Esophagus squamous epithelium (tissue), 5 donors: ENCODE results near the gene ERCC5. TPM values are rescaled to one million over a fixed set of nuclear protein-coding genes. Genes with fewer than 3 reads are reported as not detected.

ENCODE experiments used
- DNase-seq: peaks from one replicate; lab custom pipeline; 2025; lab: John Stamatoyannopoulos, UW
- H3K27ac ChIP-seq, 4 donors: fragments of 200-600 bp; sonication (generic); one replicate each; pipeline ENCODE4 v1.5.1; 2016 to 2019; ENCODE audit warnings: mild to moderate bottlenecking in 1 of 4
- H3K27me3 ChIP-seq, 4 donors: fragments of 200-600 bp; sonication (generic); 1 replicate in 3 of 4; 2 replicates in 1 of 4; pipeline versions ENCODE4 v1.5.1 to v1.6.0; 2017 to 2021; ENCODE audit warnings: antibody characterized with exemption in 1 of 4
- H3K36me3 ChIP-seq, 3 donors: fragments of 200-600 bp; sonication (generic); one replicate each; pipeline ENCODE4 v1.5.1; 2016 to 2019
- H3K4me1 ChIP-seq, 3 donors: fragments of 200-600 bp; sonication (generic); one replicate each; pipeline ENCODE4 v1.5.1; 2017 to 2019
- H3K4me3 ChIP-seq, 4 donors: fragments of 200-600 bp; sonication (generic); 1 replicate in 3 of 4; 2 replicates in 1 of 4; pipeline ENCODE4 v1.5.1; 2016 to 2019; ENCODE audit warnings: mild to moderate bottlenecking in 2 of 4, moderate library complexity in 1 of 4
- H3K9me3 ChIP-seq, 3 donors: fragments of 200-600 bp; sonication (generic); one replicate each; pipeline ENCODE4 v1.5.1; 2016 to 2019
- POLR2A ChIP-seq, 4 donors: fragments of 450-650 bp; IDR thresholded peaks; one replicate each; pipeline ENCODE4 v1.6.1; 2017; ENCODE audit warnings: antibody characterized with exemption in 4 of 4, mild to moderate bottlenecking in 4 of 4, moderate library complexity in 3 of 4
- WGBS, 2 donors: methylation state at CpG; one replicate each; pipeline ENCODE4 v1.1.5; 2018; 5-methylcytosine and 5-hydroxymethylcytosine counted together
- intact Hi-C: fragments of 100-400 bp; cut with DNase I; formaldehyde crosslinking; loops from one replicate; pipeline ENCODE4 v1.15.0; 2022
- total RNA-seq, 4 donors: library from RNA; depleted of rRNA; stranded (reverse); fragments of >200 nt; gene quantifications; one replicate each; pipeline ENCODE4 v1.1.0, GENCODE V29; 2016
- TF ChIP-seq, protein P1 (sequence below), 6 experiments: fragments of 450-650 bp in 4 of 6; fragments of 200-600 bp in 2 of 6; sonication (generic) in 2 of 6; IDR thresholded peaks; one replicate each; pipeline ENCODE4 v1.5.1; 2016 to 2019; ENCODE audit warnings: antibody characterized with exemption in 6 of 6, mild to moderate bottlenecking in 4 of 6, moderate library complexity in 4 of 6
- donor health status: DM: yes; HTN: yes; CAD: no.

The ERCC5 gene
- total RNA-seq, 4 donors from 2014 or later = 34.9 to 70.1 (median 48.3) TPM

DNA sequence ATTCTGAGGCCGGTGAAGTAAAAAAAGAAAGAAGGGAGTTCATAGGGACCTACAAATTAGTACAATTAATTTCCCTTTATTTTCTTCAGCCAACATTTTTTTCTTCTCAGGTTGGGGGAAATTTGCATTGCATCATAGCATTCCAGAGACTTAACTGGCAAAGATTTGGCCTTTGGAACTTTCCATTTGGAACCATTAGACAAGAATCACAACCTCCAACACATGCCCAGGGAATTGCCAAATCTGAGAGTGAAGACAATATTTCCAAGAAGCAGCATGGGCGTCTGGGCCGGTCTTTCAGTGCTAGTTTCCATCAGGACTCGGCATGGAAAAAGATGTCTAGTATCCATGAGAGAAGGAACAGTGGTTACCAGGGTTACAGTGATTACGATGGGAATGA, 6.4 kb upstream of the ERCC5 start:
- no peak for TF ChIP-seq POLR2A (IDR thresholded peaks at IDR 0.05)
- TF ChIP-seq, protein P1, sequence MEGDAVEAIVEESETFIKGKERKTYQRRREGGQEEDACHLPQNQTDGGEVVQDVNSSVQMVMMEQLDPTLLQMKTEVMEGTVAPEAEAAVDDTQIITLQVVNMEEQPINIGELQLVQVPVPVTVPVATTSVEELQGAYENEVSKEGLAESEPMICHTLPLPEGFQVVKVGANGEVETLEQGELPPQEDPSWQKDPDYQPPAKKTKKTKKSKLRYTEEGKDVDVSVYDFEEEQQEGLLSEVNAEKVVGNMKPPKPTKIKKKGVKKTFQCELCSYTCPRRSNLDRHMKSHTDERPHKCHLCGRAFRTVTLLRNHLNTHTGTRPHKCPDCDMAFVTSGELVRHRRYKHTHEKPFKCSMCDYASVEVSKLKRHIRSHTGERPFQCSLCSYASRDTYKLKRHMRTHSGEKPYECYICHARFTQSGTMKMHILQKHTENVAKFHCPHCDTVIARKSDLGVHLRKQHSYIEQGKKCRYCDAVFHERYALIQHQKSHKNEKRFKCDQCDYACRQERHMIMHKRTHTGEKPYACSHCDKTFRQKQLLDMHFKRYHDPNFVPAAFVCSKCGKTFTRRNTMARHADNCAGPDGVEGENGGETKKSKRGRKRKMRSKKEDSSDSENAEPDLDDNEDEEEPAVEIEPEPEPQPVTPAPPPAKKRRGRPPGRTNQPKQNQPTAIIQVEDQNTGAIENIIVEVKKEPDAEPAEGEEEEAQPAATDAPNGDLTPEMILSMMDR (IDR thresholded peaks at IDR 0.05) = no peak
- H3K4me1 ChIP-seq = peaks cover 0 to under 1% (median 0%) of the 10 kb centered on the region in 3 donors
- H3K9me3 ChIP-seq = no peaks in the 10 kb centered on the region
- intact Hi-C loops = no loop called here
- 81 to 92% methylated on average over 2 to 5 of the region's 5 CpGs for WGBS, 2 donors
- no peak overlapping the region for H3K27ac ChIP-seq
- H3K36me3 ChIP-seq = peaks cover 0 to 62% (median 0%) of the 10 kb centered on the region in 3 donors
- no peak overlapping the region for H3K4me3 ChIP-seq
- H3K27me3 ChIP-seq = no peaks in the 10 kb centered on the region
- no peak for DNase-seq

DNA sequence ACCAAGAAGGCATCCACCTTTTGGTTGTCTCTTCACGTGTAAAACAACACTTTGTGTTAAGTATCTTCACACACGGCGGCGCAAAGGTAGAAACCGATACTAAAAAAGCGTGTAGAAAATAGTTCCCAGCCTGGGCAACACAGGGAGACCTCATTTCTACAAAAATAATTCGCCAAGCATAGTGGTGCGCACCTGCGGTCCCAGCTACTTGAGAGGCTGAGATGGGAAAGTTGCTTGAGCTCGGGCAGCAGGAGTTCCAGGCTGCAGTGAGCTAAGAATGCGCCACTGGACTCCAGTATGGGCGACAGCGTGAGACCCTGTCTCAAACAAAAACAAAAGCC, 573 bp upstream of the ERCC5 start:
- TF ChIP-seq, protein P1 (IDR thresholded peaks at IDR 0.05) = no peak
- no peak for TF ChIP-seq POLR2A (IDR thresholded peaks at IDR 0.05)
- H3K4me3 ChIP-seq = peak overlapping the region; percentile 88 to 99 (median 92)
- no peak for DNase-seq
- H3K9me3 ChIP-seq = no peaks in the 10 kb centered on the region
- peak overlapping the region; percentile 93 to 99 (median 96) for H3K27ac ChIP-seq
- H3K36me3 ChIP-seq = peaks cover 0 to 8% (median 0%) of the 10 kb centered on the region in 3 donors
- WGBS, 2 donors = 3 to 4% methylated on average over 13 of the region's 13 CpGs
- intact Hi-C loops = loop anchor here (5.0 to 10.0 kb wide), 2 partner anchors 120 to 263 kb away; no protein-coding TSS in a partner anchor
- no peaks in the 10 kb centered on the region for H3K27me3 ChIP-seq
- peaks cover 10 to 36% (median 10%) of the 10 kb centered on the region in 3 donors for H3K4me1 ChIP-seq

DNA sequence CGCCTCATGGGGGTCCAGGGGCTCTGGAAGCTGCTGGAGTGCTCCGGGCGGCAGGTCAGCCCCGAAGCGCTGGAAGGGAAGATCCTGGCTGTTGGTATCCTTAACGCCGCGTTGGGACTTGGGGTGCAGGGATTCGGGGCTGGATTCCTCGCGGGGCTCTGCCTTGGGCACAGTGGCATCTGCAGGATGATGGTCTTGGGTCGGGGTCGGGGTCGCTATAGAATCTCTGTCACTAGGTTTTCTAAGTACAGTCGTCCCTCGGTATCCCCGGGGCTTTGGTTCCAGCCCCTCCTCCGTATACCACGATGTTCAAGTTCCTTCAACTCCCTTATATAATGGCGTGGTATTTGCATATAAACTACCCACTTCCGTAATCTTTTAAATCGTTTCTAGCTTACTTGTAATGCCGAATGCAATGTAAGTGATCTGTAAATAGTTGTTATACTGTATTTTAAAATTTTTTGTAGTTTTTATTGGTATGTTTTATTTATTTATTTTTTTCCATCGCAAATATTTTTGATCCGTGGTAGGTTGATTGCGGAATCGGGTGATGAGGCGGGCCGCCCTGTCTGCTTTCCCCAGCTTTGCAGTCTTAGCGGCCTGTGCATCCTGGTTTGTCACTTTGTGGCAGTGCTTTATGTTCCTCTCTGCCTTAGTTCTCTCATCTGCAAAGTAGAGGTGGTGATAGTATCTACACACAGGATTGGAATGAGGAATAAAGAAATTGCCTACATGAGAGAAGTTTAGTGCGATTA, 606 bp downstream of the ERCC5 start:
- Histone ChIP-seq H3K4me3 (peak overlapping the region; percentile 88 to 99 (median 92)), H3K4me1 (peaks cover 10 to 41% (median 10%) of the 10 kb centered on the region in 3 donors), H3K27ac (peak overlapping the region; percentile 93 to 99 (median 96)), H3K9me3 (no peaks in the 10 kb centered on the region), H3K36me3 (no peaks in the 10 kb centered on the region), H3K27me3 (no peaks in the 10 kb centered on the region)
- WGBS, 2 donors = 0% methylated on average over 23 to 24 of the region's 31 CpGs
- intact Hi-C loops = loop anchor here (5.0 to 10.0 kb wide), 2 partner anchors 122 to 264 kb away; no protein-coding TSS in a partner anchor
- no peak for TF ChIP-seq POLR2A (IDR thresholded peaks at IDR 0.05)
- TF ChIP-seq, protein P1 (IDR thresholded peaks at IDR 0.05) = peak in 2 of 6 experiments; percentile 21
- no peak for DNase-seq

DNA sequence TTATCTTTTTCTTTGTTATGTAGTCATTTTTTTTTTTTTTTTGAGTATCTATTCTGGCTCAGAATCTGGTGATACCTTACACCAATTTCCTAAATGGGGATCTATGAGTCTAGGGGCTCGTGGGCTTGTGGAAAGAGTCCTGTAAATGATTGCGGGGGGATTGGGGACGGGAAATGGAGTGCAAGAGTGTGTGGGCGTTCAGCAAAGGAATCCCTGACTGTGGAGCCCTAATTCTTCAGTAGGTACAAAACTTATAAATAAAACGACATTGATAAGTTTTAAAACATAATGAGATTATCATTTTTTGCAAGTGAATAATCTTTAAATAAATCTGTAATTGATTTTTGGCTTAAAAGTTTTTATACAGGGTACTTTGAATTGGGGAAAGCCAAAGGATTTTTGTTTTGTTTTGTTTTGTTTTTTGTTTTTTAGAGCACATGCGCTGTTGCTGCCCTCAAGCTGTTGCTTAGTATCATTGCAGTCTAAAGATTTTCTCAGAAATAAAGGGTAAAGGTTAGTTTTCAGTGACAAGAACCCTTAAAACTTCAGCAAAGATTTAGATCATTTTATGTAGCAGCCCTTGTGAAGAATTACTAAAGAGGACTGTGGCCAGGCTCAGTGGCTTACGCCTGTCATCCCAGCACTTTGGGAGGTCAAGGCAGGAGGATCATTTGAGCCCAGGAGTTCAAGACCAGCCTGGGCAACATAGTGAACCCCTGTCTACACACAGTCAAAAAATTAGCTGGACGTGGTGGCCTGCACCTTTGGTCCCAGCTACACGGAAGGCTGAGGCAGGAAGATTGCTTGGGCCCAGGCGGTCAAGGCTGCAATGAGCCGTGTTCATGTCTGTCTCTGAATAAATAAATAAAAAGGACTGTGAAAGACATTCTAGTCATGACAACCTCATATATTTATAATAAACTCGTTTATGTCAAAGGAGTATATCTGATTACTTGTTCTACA, 1.7 kb downstream of the ERCC5 start:
- intact Hi-C loops = loop anchor here (5.0 to 10.0 kb wide), 2 partner anchors 123 to 265 kb away; no protein-coding TSS in a partner anchor
- Histone ChIP-seq H3K4me3 (peak overlapping the region; percentile 88 to 99 (median 92)), H3K36me3 (peaks cover 0 to 2% (median 0%) of the 10 kb centered on the region in 3 donors), H3K27me3 (no peaks in the 10 kb centered on the region), H3K9me3 (no peaks in the 10 kb centered on the region), H3K27ac (peak overlapping the region; percentile 16 to 99 (median 95)), H3K4me1 (peaks cover 10 to 41% (median 10%) of the 10 kb centered on the region in 3 donors)
- DNase-seq = no peak
- TF ChIP-seq, protein P1 (IDR thresholded peaks at IDR 0.05) = peak; percentile 41 to 75 (median 70)
- TF ChIP-seq POLR2A (IDR thresholded peaks at IDR 0.05) = no peak
- WGBS, 2 donors = 15 to 17% methylated on average over 12 of the region's 12 CpGs
